Gastroesophageal sphincter (tissue), 3 donors: Measurements from ENCODE around the gene B4GALNT3.

ENCODE experiments used
- POLR2A ChIP-seq, 2 donors: fragments of 450-650 bp; IDR thresholded peaks; one replicate each; pipeline ENCODE4 v1.6.1; 2017; ENCODE audit warnings: antibody characterized with exemption in 2 of 2, mild to moderate bottlenecking in 2 of 2, moderate library complexity in 1 of 2
- POLR2AphosphoS5 ChIP-seq: sonication (generic); formaldehyde crosslinking; IDR thresholded peaks from one replicate; pipeline ENCODE4 v1.6.1; 2017; ENCODE audit warnings: antibody characterized with exemption
- TF ChIP-seq, protein P1 (sequence below), 4 experiments: fragments of 200-600 bp in 2 of 4; fragments of 450-650 bp in 2 of 4; sonication (generic) in 1 of 4; IDR thresholded peaks; one replicate each; pipeline ENCODE4 v1.5.1; 2017 to 2019; ENCODE audit warnings: antibody characterized with exemption in 4 of 4, mild to moderate bottlenecking in 2 of 4, moderate library complexity in 2 of 4

DNA sequence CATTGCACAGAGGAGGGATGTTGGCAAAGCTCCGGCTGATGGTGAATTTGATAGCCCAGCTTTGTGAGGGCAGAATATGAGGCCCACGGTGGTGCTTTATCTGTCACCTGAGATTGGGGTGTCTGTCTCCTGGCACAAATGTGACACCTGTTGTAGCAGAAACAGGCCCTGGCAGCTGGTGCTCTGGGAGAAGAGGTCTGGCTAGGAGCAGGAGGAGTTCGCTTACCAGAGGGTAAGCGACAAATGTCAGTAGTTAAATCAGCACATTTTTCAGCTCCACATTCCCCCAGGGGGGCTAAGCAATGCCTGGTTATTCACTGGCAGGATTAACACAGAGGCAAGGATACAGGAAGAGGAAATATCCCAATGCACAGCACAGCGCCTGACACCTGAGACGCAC is 71.1 kb downstream of the B4GALNT3 start:
- TF ChIP-seq POLR2AphosphoS5 = no peak
- TF ChIP-seq, protein P1, sequence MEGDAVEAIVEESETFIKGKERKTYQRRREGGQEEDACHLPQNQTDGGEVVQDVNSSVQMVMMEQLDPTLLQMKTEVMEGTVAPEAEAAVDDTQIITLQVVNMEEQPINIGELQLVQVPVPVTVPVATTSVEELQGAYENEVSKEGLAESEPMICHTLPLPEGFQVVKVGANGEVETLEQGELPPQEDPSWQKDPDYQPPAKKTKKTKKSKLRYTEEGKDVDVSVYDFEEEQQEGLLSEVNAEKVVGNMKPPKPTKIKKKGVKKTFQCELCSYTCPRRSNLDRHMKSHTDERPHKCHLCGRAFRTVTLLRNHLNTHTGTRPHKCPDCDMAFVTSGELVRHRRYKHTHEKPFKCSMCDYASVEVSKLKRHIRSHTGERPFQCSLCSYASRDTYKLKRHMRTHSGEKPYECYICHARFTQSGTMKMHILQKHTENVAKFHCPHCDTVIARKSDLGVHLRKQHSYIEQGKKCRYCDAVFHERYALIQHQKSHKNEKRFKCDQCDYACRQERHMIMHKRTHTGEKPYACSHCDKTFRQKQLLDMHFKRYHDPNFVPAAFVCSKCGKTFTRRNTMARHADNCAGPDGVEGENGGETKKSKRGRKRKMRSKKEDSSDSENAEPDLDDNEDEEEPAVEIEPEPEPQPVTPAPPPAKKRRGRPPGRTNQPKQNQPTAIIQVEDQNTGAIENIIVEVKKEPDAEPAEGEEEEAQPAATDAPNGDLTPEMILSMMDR (IDR thresholded peaks at IDR 0.05) = no peak
- TF ChIP-seq POLR2A (IDR thresholded peaks at IDR 0.05) = no peak
